Measurements from ENCODE around the gene TEKT5.

TEKT5 gene

DNA sequence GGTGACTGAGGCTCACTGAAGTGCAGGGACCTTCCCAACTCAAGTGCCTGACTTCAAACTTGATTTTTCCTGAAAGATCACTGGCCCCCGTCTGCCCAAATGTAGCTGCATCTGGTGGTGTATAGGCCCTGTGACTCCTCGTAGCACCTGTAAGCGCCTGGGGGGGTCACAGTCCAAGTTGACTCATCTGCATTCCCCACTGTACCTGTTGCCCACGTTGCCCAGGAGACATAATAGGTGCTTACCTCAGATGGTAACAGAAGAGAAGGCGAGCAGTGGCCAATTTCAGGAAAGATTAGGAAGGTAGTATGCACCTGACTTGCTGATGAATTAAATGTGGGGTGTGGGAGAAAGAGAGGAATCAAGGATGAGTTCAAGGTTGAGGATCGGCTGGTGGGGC lies 70.2 kb downstream of the TEKT5 start:
- TF ChIP-seq TEAD4 (IDR thresholded peaks at IDR 0.05) (no peak), CREB1 (IDR thresholded peaks at IDR 0.05; ENCODE audit: low read depth) (no peak), YY1 (IDR thresholded peaks at IDR 0.05; ENCODE audit: low read depth) (no peak), EP300 (IDR thresholded peaks at IDR 0.05; ENCODE audit: borderline replicate concordance) (no peak), CEBPB (IDR thresholded peaks at IDR 0.05) (no peak), FOXM1 (IDR thresholded peaks at IDR 0.05; ENCODE audit: borderline replicate concordance, low read depth) (no peak), RAD21 (IDR thresholded peaks at IDR 0.05; ENCODE audit: low read depth) (no peak), ZBTB7A (IDR thresholded peaks at IDR 0.05; ENCODE audit: low read depth) (no peak), TCF12 (IDR thresholded peaks at IDR 0.05; ENCODE audit: low read depth) (no peak), TAF1 (IDR thresholded peaks at IDR 0.05; ENCODE audit: low read depth) (no peak), NFIC (IDR thresholded peaks at IDR 0.05) (no peak), EGR1 (IDR thresholded peaks at IDR 0.05) (no peak)
- TF ChIP-seq, protein P1, sequence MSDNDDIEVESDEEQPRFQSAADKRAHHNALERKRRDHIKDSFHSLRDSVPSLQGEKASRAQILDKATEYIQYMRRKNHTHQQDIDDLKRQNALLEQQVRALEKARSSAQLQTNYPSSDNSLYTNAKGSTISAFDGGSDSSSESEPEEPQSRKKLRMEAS (IDR thresholded peaks at IDR 0.05) = no peak
- TF ChIP-seq, protein P2, sequence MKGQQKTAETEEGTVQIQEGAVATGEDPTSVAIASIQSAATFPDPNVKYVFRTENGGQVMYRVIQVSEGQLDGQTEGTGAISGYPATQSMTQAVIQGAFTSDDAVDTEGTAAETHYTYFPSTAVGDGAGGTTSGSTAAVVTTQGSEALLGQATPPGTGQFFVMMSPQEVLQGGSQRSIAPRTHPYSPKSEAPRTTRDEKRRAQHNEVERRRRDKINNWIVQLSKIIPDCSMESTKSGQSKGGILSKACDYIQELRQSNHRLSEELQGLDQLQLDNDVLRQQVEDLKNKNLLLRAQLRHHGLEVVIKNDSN (IDR thresholded peaks at IDR 0.05) = no peak
- TF ChIP-seq, protein P3, sequence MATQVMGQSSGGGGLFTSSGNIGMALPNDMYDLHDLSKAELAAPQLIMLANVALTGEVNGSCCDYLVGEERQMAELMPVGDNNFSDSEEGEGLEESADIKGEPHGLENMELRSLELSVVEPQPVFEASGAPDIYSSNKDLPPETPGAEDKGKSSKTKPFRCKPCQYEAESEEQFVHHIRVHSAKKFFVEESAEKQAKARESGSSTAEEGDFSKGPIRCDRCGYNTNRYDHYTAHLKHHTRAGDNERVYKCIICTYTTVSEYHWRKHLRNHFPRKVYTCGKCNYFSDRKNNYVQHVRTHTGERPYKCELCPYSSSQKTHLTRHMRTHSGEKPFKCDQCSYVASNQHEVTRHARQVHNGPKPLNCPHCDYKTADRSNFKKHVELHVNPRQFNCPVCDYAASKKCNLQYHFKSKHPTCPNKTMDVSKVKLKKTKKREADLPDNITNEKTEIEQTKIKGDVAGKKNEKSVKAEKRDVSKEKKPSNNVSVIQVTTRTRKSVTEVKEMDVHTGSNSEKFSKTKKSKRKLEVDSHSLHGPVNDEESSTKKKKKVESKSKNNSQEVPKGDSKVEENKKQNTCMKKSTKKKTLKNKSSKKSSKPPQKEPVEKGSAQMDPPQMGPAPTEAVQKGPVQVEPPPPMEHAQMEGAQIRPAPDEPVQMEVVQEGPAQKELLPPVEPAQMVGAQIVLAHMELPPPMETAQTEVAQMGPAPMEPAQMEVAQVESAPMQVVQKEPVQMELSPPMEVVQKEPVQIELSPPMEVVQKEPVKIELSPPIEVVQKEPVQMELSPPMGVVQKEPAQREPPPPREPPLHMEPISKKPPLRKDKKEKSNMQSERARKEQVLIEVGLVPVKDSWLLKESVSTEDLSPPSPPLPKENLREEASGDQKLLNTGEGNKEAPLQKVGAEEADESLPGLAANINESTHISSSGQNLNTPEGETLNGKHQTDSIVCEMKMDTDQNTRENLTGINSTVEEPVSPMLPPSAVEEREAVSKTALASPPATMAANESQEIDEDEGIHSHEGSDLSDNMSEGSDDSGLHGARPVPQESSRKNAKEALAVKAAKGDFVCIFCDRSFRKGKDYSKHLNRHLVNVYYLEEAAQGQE (IDR thresholded peaks at IDR 0.05; ENCODE audit: low read depth) = no peak

DNA sequence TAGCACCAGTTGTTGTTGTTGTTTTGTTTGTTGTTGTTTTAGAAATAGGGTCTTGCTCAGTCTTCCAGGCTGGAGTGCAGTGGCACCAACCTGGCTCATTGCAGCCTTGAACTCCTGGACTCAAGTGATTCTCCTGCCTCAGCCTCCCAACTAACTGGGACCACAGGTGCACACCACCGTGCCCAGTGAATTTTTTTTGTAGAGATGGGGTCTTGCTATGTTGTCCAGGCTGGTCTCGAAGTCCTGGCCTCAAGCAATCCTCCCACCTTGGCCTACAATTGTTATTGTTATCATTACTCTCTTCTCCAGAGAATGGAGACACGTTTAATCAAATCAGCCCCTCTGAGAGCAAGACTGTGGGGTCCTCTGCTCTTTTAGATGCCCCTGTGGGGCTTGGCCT lies 71.7 kb downstream of the TEKT5 start:
- TF ChIP-seq ZBTB7A (IDR thresholded peaks at IDR 0.05; ENCODE audit: low read depth) = no peak
- TF ChIP-seq, protein P1 (IDR thresholded peaks at IDR 0.05) = no peak
- TF ChIP-seq TEAD4 (IDR thresholded peaks at IDR 0.05) = no peak
- TF ChIP-seq NFIC (IDR thresholded peaks at IDR 0.05) = no peak
- TF ChIP-seq TCF12 (IDR thresholded peaks at IDR 0.05; ENCODE audit: low read depth) = no peak
- TF ChIP-seq CREB1 (IDR thresholded peaks at IDR 0.05; ENCODE audit: low read depth) = no peak
- TF ChIP-seq YY1 (IDR thresholded peaks at IDR 0.05; ENCODE audit: low read depth) = no peak
- no peak for TF ChIP-seq EGR1 (IDR thresholded peaks at IDR 0.05)
- no peak for TF ChIP-seq TAF1 (IDR thresholded peaks at IDR 0.05; ENCODE audit: low read depth)
- TF ChIP-seq FOXM1 (IDR thresholded peaks at IDR 0.05; ENCODE audit: borderline replicate concordance, low read depth) = no peak
- TF ChIP-seq RAD21 (IDR thresholded peaks at IDR 0.05; ENCODE audit: low read depth) = no peak
- TF ChIP-seq, protein P3 (IDR thresholded peaks at IDR 0.05; ENCODE audit: low read depth) = no peak
- TF ChIP-seq CEBPB (IDR thresholded peaks at IDR 0.05) = no peak
- TF ChIP-seq EP300 (IDR thresholded peaks at IDR 0.05; ENCODE audit: borderline replicate concordance) = no peak
- TF ChIP-seq, protein P2 (IDR thresholded peaks at IDR 0.05) = no peak

DNA sequence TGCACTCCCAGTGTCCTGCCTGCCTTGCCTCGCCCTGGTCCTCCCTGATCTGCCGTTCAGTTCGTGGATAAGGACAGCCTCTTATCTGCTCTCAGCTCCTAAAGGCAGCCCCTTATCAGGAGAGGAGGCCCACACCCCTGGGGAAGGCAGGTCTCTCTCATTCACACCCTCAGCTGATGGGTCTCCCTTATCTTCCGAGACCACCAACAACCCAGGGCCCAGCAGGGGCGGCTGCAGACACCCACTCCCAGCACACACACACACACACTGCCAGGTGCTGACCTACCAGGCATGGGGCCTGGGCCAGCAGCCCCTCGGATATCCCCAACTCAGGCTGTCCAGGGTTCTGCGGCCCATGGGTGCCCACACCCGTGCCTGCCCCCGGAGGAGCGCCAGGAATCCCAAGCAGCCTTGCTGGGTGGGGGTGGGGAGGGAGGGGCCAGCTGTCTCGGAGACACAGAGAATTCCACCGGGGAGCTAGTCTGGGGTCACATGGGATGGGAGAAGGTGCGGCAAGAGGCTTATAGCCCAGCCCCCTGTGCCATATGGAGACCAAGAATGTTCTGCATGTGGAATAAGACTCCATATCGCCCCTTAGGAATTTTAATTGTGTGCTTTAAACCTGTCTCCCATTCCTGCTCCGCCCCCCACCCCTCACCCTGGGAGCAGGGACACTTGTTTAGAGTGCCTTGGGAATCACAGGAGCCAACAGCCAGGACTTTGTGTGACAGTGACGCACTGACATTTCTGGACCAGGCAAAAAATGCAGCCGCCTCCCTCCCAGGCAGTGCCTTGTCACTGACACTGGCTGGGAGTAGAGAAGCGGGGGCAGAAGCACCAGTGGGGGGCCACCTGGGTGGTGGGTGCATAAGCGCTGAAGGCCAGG lies 72.5 kb downstream of the TEKT5 start:
- TF ChIP-seq, protein P1 (IDR thresholded peaks at IDR 0.05) = no peak
- peak; percentile 24; the same call in 1 of the 2 replicates for TF ChIP-seq TEAD4 (IDR thresholded peaks at IDR 0.05)
- 0 out of 2 replicates have a peak, but pooled peaks have one; percentile 14 for TF ChIP-seq EP300 (IDR thresholded peaks at IDR 0.05; ENCODE audit: borderline replicate concordance)
- peak; percentile 34; the same call in 1 of the 2 replicates for TF ChIP-seq ZBTB7A (IDR thresholded peaks at IDR 0.05; ENCODE audit: low read depth)

DNA sequence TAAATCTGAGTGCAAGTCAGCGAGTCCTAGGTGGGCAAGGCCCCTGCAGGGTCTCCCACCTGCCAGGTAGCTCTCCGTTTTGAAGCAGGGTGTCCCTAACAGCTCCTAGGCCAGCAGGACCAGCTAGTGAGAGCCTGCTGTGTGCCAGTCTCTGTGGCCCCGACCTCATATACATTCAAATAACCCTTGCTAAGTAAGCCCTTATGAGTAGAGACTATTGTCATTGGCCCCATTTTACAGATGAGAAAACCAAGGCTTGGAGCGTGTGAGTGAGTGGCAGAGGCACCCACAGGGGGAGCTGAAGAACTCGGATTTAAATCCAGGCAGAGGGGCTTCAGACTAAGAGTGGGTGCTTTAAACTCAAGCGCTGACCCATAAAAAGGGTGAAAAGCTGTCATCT lies 74.6 kb downstream of the TEKT5 start:
- TF ChIP-seq CREB1 (IDR thresholded peaks at IDR 0.05; ENCODE audit: low read depth) (no peak), YY1 (IDR thresholded peaks at IDR 0.05; ENCODE audit: low read depth) (no peak), EGR1 (IDR thresholded peaks at IDR 0.05) (no peak), TCF12 (IDR thresholded peaks at IDR 0.05; ENCODE audit: low read depth) (no peak)

DNA sequence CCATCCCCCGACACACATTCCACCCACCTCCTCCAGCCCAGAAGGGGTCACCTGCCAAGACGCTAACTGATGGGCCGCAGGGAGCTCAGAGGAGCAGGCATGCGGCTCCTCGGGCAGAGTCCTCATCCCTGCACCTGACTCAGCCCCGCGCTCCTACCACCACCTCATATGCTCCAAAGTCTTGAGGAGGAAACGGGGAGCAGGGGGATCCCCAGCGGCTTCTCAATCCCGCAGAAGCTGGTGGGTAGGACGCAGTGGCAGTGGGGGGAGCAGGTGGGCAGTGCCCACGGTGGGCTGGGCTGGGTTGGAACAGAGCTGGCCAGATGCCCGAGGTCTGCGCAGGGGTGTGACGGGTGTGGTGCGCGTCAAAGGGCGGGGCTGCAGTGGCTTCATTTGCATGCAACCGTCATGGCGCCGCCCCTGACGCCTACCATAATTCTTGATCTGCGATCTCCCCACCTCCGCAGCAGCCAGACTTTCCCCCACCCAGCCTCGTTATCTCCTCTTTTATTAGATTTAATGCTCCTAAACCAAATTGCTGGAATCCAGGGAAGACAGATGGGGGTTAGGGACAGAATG lies 75.4 kb downstream of the TEKT5 start:
- TF ChIP-seq ZBTB7A (IDR thresholded peaks at IDR 0.05; ENCODE audit: low read depth) = peak; percentile 67; the same call in 1 of the 2 replicates
- TF ChIP-seq CEBPB (IDR thresholded peaks at IDR 0.05) = no peak
- TF ChIP-seq, protein P3 (IDR thresholded peaks at IDR 0.05; ENCODE audit: low read depth) = no peak
- peak; percentile 48 for TF ChIP-seq NFIC (IDR thresholded peaks at IDR 0.05)
- 0 out of 2 replicates have a peak, but pooled peaks have one; percentile 59 for TF ChIP-seq YY1 (IDR thresholded peaks at IDR 0.05; ENCODE audit: low read depth)

Data from Ishikawa (cell line).